Activated effector memory CD4-positive, alpha-beta T cell treated with anti-CD3 and anti-CD28 coated beads, Interleukin-2, amount 50 U/mL, for 16 hours (primary cell): ENCODE measurements around the gene SKIL.

Experiments
- DNase-seq: peaks from one replicate; pipeline ENCODE4 v3.0.0-alpha.2; 2020

Gene SKIL

DNA sequence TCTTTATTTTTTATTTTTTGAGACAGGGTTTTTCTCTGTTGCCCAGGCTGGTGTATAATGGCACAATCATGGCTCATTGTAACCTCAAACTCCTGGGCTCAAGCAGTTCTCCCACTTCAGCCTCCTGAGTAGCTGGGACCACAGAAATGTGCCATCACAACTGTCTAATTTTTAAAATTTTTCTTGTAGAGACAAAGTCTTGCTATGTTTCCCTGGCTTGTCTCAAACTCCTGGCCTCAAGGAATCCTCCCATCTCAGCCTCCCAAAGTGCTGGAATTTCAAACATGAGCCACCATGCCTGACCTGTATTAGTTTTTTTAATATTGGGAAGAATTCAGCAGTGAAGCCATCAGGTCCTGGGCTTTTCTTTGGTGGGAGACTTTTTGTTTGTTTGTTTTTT is 47.6 kb downstream of the SKIL start:
- DNase-seq, result no peak

DNA sequence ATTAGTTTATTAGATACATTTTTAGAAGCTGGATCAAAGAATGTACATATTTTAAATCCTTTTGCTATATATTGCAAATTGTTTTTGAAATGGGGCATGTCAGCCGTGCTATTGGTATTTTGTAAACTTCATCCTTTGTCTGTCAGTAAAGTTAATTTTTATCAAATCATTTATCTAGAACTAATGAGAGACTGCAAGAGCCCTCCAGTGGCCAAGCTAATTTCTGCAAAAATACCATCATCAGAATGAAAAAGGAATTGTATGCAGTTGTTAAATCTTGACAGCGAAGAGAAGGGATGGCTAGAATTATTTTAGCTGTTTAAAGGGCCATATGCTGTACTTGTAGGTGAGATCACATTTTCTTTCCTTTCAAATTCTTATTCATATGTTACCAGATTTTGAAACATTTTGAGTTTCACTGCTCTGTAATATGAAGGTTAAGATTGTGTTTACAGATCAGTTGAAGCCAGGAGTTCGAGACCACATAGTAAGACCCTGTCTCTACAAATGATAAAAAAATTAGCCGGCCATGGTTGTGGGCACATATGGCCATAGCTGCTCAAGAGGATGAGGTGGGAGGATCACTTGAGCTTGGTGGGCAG is 53.0 kb downstream of the SKIL start:
- no peak for DNase-seq

DNA sequence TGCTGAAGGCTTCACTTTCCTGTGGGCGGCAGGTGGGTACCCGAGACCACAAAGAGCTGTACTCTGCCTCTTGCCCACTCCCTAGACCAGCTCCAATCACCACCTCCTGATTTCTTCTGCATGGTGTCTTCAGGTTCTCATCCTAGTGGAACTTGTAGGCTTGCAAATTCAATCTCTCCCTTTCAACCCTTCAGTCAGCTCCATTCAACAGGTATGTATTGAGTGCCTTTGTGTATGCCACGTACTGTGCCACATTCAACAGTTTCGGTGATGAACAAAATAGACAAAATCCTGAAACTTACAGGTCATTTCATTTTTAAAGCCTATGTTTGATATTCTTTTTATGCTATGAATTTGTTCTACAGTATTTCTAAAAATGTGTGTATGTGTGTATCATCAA is 55.8 kb downstream of the SKIL start:
- no peak for DNase-seq

DNA sequence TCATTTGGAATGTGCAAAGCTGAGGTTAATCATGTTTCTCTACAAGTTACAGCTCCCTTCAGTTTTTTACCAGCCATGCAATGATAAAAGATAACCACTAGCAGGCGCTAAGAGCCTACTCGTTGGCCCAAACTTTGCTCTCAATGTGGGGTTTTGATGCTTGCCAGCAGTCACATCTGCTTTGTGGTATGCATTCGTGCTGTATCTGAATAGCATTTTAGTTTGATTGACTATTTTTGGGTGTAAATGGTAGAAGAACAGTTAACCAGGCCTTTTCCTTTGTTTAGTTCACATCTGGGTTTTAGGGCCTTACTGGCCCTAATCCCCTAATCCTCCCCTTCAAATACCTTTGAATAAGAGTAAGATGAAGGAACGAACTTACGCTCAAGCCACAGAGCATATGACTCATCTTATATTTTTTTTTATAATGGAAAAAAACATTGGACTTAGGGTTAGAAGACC is 56.7 kb downstream of the SKIL start:
- peak; percentile 68 for DNase-seq

GRCh38 chr3:170417090-170417489 is 59.6 kb downstream of the SKIL start:
- DNase-seq, result no peak

DNA sequence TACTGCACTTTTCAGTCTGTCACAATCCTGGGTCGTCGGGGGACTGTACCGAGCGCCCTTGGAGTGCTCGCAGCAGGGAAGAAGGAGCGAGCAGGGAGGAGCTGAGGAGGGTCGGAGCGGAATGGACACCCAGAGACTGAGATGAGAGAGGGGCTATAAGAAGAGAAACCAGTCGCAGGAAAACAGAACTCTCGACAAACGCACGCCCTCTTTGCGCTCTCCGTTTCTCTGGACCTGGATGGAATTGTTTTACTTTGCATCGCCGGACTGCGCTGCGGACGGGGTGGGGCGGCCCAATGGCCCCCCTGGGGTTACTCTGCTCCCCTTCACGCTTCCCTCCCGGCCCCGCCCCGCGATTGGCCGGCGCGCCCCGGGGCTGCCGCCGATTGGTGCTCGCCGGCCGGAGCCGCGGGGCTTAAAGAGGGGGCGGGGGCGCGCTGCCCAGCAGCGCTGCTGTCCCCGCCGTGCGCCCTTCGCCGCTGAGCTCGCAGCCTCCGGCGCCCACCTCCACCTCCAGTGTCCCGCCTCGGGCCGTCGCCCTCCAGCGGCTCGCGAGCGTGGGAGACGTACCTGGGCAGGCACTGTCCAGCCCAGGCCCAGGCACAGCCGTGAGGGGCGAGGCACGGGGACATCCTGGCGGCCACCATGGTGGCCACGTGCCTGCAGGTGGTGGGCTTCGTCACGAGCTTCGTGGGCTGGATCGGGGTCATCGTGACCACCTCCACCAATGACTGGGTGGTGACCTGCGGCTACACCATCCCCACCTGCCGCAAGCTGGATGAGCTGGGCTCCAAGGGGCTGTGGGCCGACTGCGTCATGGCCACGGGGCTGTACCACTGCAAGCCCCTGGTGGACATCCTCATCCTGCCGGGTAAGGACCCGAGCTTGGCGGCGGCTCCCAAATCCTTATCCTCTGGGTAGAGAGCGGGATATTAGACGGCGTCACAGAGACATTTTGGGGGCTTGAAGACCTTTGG is 61.2 kb downstream of the SKIL start, which contains the start of gene CLDN11:
Gene CLDN11 (plus strand): TSS at position 447 of the 977 bp plus-strand sequence. CDS start 199 bp downstream, at position 646.
- no peak for DNase-seq

DNA sequence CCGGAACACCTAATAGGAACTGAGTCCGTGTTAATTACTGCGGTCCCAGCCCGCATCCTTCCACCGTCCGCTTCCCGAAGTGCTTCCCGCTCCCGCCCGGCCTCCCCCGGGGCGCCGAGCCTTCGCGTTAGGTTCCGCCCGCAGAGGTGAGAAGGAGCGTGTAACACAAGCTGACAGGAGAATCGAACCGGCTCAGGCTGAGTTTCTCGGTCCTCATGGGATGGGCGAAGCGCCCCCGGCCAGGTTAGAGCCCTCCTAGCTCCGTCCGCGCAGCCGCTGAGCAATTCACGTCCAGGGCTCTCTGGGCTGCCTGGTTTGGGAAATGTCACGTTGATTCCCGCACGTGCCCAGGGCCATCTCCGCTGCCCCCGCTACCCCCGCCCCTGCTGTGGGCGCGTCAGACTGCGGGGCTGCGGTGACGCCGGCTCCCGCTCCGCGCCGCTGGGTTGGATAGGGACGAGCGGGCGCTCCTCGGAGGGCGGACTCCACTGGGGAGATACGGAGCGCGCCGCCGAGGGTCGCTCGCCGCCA is 62.1 kb downstream of the SKIL start:
- no peak for DNase-seq

DNA sequence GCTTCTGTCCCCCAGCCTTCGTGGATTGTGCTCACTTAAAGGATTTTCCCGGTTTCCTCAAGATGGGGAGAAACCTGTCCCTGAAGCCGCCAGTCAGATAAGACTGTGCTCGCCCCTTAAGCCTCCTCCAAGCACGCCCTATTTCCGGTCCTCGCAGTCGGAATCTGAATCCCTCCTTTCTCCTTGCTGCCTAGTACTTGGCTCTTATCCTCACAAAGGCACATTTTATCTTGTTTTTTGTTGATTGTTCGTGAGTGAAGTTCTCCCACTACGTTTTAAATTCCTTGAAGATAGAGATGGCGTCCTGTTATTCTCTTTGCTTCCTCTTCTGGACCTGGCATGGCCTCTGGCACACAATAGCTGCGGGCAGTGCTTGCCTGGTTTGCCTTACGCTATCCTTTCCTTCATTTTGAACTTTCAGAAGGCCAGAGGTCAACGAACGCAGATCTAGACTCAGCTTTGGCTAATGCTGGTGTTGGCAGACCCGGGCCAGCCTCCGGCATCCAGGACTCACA is 62.8 kb downstream of the SKIL start:
- DNase-seq, result no peak

- DNase-seq, result no peak
Observed at GRCh38 chr3:170421111-170421641, 63.7 kb downstream of the SKIL start.

- no peak for DNase-seq
Observed at GRCh38 chr3:170421758-170422157, 64.2 kb downstream of the SKIL start.

- no peak for DNase-seq
Observed at GRCh38 chr3:170423001-170423615, 65.6 kb downstream of the SKIL start.

DNA sequence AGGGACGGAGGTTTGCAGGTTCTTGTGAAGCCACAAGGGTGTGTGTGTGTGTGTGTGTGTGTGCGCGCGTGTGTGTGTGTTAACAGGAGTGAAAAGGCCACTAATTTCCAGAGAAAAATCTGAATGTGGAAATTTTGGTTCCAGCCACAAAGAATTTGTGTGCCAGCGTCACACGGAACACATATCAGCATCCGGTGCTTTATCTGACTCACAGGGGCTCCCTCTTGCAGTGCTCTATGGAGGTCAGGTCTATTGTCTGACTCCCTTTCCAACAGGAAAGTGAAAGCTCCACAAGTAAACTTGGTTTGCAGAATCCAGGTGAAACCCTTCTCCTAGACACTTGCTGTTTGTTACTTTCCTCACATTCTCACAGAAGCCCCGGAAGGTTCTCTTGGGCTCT is 67.4 kb downstream of the SKIL start:
- no peak for DNase-seq

GRCh38 chr3:170425491-170426239 is 68.2 kb downstream of the SKIL start:
- DNase-seq, result no peak

GRCh38 chr3:170426240-170426797 is 68.8 kb downstream of the SKIL start:
- no peak for DNase-seq

- no peak for DNase-seq
Observed at GRCh38 chr3:170428095-170428494, 70.6 kb downstream of the SKIL start.

GRCh38 chr3:170429050-170429449 is 71.5 kb downstream of the SKIL start:
- DNase-seq, result no peak

GRCh38 chr3:170431054-170431453 is 73.5 kb downstream of the SKIL start:
- DNase-seq, result no peak

DNA sequence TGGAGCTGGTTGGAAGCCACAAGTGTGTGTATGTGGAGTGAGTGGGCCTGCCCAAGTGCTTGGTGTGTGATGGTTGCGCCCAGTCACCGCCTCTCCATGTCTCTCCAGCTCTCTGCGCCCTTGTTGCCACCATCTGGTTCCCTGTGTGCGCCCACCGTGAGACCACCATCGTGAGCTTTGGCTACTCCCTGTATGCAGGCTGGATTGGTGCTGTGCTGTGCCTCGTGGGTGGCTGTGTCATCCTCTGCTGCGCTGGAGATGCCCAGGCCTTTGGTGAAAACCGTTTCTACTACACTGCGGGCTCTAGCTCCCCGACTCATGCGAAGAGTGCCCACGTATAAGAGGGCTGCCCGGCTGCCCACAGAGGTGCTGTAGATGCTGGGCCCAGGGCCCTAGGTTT is 74.9 kb downstream of the SKIL start:
- DNase-seq, result no peak

DNA sequence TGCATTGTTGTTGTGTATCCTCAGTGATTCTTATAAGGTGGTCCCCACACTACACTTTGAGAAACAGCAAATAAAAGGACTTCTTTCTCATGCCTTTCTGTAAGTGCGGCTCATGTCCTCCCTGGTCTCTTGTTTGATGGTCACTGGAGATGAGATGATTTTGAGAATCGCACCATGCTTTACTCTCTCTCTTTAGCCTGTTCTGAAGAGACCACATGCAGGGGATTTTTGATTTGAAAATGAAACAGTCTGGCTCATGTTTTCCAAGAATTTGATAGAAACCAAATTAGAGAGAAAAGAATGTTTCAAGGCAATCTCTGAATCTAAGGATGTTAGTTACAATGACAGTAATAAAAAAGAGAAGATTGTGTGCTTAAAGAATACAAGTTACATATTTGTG is 79.2 kb downstream of the SKIL start:
- DNase-seq, result no peak

DNA sequence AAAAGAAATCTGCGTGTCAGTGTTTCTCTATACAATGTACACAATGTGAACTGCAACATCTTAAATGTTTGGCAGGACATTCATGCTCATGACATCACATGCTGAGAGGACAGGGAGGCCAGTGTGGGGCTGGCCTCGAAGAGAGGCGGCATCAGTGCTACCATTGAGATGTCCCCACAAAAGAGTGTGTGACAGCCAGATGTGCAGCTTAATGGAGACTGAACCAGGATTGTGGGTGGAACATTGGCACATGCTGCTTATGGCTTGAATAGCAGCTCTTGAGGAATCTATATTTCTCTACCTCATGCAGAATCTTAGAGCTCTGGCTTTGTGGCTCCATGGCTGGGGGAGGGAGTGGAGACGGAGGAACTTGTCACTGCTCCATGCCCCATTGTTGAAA is 79.7 kb downstream of the SKIL start:
- no peak for DNase-seq

- no peak for DNase-seq
Observed at GRCh38 chr3:170437696-170438407, 80.3 kb downstream of the SKIL start.
